ENCODE data around the gene ZNF362.
A peak's percentile ranks its signal among the peaks of the same experiment; 100 is the strongest.
"Not testable (repeated sequence)": the region's sequence is repeated elsewhere in the genome, so short reads cannot be mapped to it uniquely, and the experiment has no call there.

Gene ZNF362
- total RNA-seq: 5.4 to 13.6 reads per million in 2 experiments

GRCh38 chr1:33256471-33257206 is at the start of gene ZNF362:
Gene ZNF362 (plus strand): TSS chr1:33256492. CDS start chr1:33270575, 14,083 bp downstream.
- DNase-seq (ENCODE audit: low read depth): peak; percentile 57

- no peak for DNase-seq (ENCODE audit: low read depth)
Measured at GRCh38 chr1:33211972-33212371, 44.3 kb upstream of the ZNF362 start.

GRCh38 chr1:33219886-33220661 is 36.2 kb upstream of the ZNF362 start:
- DNase-seq (ENCODE audit: low read depth): no peak

- no peak for DNase-seq (ENCODE audit: low read depth)
Measured at GRCh38 chr1:33220676-33221384, 35.5 kb upstream of the ZNF362 start.

GRCh38 chr1:33221385-33221758 is 34.9 kb upstream of the ZNF362 start:
- DNase-seq (ENCODE audit: low read depth): no peak

- DNase-seq (ENCODE audit: low read depth): no peak
Measured at GRCh38 chr1:33222381-33222780, 33.9 kb upstream of the ZNF362 start.

GRCh38 chr1:33224166-33224707 is 32.1 kb upstream of the ZNF362 start:
- DNase-seq (ENCODE audit: low read depth): no peak

- DNase-seq (ENCODE audit: low read depth): no peak
Measured at GRCh38 chr1:33225586-33225985, 30.7 kb upstream of the ZNF362 start.

GRCh38 chr1:33228935-33229487 is 27.3 kb upstream of the ZNF362 start:
- DNase-seq (ENCODE audit: low read depth): no peak

GRCh38 chr1:33231166-33231565 is 25.1 kb upstream of the ZNF362 start:
- no peak for DNase-seq (ENCODE audit: low read depth)

- no peak for DNase-seq (ENCODE audit: low read depth)
Measured at GRCh38 chr1:33232716-33233115, 23.6 kb upstream of the ZNF362 start.

- no peak for DNase-seq (ENCODE audit: low read depth)
Measured at GRCh38 chr1:33234131-33234530, 22.2 kb upstream of the ZNF362 start.

GRCh38 chr1:33234588-33234990 is 21.7 kb upstream of the ZNF362 start:
- DNase-seq (ENCODE audit: low read depth): no peak

- DNase-seq (ENCODE audit: low read depth): no peak
Measured at GRCh38 chr1:33235521-33235920, 20.8 kb upstream of the ZNF362 start.

- DNase-seq (ENCODE audit: low read depth): no peak
Measured at GRCh38 chr1:33236498-33236897, 19.8 kb upstream of the ZNF362 start.

GRCh38 chr1:33237579-33237978 is 18.7 kb upstream of the ZNF362 start:
- no peak for DNase-seq (ENCODE audit: low read depth)

GRCh38 chr1:33238194-33238724 is 18.0 kb upstream of the ZNF362 start:
- not testable (repeated sequence) for DNase-seq (ENCODE audit: low read depth)

- DNase-seq (ENCODE audit: low read depth): not testable (repeated sequence)
Measured at GRCh38 chr1:33239410-33239809, 16.9 kb upstream of the ZNF362 start.

GRCh38 chr1:33241866-33242265 is 14.4 kb upstream of the ZNF362 start:
- no peak for DNase-seq (ENCODE audit: low read depth)

- no peak for DNase-seq (ENCODE audit: low read depth)
Measured at GRCh38 chr1:33242652-33243051, 13.6 kb upstream of the ZNF362 start.

GRCh38 chr1:33244143-33244808 is 12.0 kb upstream of the ZNF362 start:
- no peak for DNase-seq (ENCODE audit: low read depth)
